ENCODE results near the gene ITPR1.

DNA sequence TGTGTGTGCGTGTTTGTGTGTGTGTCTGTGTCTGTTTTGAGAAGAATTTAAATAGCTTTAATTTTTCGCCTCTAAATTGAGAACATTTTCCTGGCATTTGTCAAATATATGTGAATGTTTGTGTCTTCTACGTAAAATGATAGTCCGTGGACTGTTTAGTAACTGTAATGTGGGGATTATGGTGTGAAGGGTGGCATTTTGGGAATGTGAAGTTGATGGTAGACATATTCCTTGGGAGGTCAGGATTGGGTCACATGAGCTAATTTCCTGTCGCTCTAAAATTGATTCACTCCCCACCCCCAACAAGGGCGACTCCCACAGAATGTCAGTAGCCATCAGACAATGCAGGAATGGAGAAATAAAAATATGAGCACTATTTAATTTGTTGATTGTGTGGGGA, 107.3 kb downstream of the ITPR1 start:
- TF ChIP-seq CTCF (conservative IDR thresholded peaks at IDR 0.05) (no peak), EZH2 (IDR thresholded peaks at IDR 0.05; ENCODE audit: low read depth) (no peak)

All from PC-9 (cell line).